HG02763 (cell line): ENCODE results near the gene PMEL.
"Not testable (repeated sequence)": the region's sequence is repeated elsewhere in the genome, so short reads cannot be mapped to it uniquely, and the experiment has no call there.

Source experiments
- ATAC-seq: cut with Tn5 transposase; IDR thresholded peaks from one replicate; pipeline ENCODE4 v1.9.1; 2021; ENCODE audit warnings: mild to moderate bottlenecking, moderate library complexity; ENCODE audit not compliant: unreplicated experiment

Gene PMEL

DNA sequence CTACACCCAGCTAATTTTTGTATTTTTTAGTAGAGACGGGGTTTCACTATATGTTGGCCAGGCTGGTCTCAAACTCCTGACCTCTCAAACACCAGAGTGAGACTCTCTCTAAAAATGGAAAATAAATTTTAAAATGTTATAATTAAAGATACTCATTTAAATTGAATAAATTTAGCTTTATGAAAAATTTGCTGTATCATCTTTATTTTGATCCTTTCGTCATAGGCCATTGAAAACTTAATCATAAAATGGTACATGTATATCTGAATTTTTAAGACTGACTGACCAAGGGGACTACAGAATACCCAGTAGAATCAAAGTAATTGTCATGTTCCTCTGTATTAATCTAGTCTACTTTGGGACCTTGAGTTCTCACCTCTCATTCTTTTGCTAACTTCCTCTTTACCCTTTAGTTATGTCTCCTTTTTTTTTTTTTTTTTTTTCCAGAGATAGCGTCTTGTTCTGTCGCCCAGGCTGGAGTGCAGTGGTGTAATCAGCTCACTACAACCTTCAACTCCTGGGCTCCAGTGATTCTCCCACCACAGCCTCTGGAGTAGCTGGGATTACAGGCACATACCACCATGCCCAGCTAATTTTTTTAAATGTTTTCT lies 17.5 kb upstream of the PMEL start:
- no peak for ATAC-seq

DNA sequence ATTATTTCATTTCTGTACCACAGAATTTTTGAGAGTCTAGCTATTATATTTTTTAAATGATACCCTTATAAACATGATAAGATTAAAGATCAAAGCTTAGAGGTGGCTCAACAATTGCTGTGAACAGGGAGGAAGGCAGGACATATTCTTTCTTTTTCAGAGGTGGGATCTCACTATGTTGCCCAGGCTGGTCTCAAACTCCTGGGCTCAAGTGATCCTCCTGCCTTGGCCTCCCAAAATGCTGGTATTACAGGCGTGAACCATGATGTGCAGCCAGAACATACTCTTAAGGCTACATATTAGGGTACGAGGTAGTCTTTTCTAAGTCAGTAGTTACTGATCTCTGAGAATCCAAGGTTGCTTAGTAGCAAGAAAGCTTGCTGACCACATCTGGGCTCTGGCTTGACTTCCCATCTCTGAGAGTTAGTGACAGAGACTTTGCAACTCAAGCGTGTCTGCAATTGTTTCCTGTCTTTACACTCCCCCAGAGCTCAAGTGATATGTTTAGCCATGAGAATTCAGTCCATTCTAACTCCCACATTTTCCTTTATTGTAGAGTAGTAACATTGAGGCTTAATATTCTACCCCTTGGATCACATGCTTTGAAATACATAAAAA lies 16.6 kb upstream of the PMEL start:
- no peak for ATAC-seq

DNA sequence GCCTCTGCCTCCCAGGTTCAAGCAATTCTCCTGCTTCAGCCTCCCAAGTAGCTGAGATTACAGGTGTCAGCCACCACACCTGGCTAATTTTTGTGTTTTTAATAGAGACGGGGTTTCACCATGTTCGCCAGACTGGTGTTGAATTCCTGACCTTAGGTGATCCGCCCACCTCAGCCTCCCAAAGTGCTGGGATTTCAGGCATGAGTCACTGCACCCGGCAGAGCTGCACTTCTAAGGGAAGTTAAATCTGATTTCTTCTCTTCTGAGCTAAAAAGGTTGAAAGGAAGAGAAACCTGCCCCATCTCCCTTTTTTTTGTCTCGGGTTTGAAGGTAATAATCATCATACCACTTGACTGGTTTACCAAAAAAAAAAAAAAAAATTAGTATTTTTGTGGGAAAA lies 16.0 kb upstream of the PMEL start:
- not testable (repeated sequence) for ATAC-seq

DNA sequence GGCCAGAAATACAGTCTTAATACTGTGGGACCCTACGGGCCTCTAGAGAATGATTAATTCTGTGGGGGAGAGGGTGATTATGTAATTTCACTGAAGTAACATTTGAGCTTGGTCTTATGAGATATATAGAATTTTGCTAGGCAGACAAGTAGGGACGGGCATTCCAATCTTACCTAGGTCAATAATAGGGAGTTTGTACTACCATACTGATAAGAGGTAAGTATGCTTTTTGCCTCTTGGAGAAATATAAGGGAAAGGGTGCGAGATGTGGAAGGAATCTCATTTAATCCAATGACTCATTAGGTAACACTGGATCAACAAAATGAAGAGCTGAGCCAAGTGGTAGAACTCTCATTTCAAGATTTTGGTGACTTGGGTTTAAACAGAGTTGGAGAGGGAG lies 13.2 kb upstream of the PMEL start:
- no peak for ATAC-seq

DNA sequence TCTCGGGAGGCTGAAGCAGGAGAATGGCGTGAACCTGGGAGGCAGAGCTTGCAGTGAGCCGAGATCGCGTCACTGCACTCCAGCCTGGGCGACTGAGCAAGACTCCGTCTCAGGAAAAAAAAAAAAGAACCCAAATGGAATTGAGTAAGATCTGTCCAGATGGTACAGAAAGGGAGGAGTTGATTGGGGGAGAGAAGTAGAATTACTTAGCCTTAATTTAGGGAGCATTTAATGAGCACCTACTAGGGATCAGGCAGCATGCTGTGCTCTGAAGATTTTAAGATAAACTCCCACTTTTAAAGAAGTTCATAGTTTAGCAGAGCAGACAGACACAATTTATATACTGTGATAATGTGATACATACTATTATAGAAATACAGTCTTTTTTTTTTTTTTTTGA lies 12.6 kb upstream of the PMEL start:
- no peak for ATAC-seq

DNA sequence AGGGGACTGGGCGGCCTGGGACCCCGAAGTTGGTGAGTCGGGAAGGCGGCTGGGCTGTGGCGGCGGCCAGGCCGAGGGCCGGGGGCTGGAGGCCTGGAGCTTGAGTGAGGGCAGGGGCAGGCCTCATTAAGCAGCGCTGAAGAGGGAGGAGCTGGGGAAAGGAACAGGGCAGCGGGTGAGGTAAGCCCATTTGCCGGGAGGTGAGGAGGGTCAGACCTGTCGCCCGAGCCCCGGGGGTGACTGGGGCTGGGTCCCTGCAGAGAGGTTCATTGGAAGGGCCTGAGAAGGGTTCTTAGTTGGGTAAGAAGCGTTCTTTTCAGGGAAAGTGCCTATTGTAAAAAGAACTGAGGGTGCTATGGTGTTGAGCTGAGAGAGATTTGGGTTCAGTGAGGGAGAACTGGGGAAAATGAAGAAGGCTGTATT lies 8.5 kb upstream of the PMEL start:
- ATAC-seq: peak; percentile 9

DNA sequence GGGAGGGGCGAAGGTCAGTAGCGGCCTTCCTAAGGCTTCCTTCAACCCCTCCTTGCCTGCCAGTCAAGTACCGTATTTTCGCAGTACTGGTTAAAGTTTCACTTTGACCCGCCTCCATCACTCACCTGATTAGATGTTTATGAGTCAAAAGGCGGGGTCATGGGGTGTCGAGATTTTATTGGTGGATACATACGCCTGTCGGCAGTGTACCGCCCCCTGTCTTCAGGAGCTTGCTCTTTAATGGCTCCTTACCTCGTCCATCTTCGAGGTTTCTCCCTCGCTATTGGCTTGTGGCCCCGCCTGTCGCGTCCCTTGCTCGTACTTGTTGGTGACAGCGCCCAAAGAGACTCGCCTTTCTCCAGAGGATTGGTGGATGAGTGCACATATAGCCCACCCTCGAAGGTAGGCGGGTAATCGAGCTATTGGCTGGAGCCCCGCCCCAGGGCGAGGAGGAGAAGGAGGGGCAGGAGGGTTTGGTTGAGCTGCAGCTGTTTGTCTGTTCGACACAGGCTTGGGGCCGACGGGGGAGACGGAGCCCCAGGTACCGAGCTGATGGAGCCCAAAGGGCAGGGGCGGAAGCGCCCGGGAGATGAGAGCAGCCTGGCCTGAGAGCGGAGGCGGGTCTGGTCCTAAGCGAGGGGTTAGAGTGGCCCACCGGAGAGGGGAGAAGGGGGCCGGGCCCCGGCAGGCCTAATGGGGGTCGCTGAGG lies 7.9 kb upstream of the PMEL start, which contains the start of gene RAB5B:
Gene RAB5B, plus strand, starts transcription at position 480 of the 709 bp plus-strand sequence. CDS start 12,883 bp downstream, outside the sequence.
- ATAC-seq: peak; percentile 88

DNA sequence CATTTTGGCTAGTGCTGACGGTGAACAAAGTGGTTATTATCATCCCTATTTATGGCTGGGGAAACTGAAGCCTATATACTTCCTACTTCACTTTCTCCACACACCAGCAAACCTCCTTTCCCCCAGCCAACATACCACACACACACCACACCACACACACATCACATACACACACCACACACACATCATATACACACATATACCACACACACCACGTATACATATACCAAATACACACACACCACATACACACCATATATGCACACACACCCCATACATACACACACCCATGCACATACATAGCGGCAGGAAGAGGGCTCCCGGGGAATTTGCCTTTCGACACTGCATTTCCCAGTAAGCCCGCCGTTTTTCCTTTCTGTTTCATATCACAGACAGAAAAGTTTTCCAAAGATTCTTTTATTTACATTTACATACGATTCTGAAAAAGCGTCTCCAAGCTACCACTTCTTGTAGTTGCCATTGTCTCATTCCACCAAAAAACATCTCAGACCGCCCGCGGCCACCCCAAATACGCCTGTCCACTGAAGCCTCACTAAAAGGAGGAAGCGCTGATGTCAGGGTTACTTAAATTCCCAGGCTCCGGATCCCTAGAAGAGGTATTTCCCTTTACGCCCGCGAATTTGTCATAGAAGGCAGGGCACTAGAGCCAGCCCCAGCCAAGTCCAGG lies 7.2 kb upstream of the PMEL start:
- ATAC-seq: no peak

DNA sequence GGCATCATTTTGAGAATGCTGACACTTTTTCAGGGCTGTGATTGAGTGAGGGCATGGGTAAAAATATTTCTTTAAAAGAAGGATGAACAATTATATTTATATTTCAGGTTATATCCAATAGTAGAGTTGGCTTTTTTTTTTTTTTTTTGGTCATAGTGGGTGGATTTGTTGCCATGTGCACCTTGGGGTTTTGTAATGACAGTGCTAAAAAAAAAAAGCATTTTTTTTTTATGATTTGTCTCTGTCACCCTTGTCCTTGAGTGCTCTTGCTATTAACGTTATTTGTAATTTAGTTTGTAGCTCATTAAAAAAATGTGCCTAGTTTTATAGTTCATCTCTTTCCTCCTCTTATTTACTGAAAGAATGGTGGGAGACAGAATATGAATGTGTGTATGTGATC lies 6.6 kb upstream of the PMEL start:
- no peak for ATAC-seq

DNA sequence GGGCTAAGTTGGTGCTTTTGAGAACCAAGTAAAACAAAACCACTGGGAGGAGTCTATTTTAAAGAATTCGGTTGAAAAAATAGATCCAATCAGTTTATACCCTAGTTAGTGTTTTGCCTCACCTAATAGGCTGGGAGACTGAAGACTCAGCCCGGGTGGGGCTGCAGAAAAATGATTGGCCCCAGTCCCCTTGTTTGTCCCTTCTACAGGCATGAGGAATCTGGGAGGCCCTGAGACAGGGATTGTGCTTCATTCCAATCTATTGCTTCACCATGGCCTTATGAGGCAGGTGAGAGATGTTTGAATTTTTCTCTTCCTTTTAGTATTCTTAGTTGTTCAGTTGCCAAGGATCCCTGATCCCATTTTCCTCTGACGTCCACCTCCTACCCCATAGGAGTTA lies 6.2 kb upstream of the PMEL start:
- no peak for ATAC-seq

DNA sequence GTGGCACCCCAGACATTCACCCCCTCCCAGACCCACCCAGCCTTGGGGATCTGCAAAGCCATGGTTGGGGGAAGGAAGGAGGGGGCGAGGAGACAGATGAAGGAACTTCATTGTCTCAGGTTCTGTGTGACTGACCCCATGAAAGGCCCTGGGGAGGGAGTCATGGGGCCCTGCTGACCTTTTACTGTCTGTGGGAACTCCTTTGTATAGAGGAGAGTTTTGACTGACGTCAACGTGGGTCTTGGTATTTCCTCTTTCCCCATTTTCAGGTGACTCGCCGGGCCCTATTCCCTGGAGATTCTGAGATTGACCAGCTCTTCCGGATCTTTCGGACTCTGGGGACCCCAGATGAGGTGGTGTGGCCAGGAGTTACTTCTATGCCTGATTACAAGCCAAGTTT lies 4.9 kb upstream of the PMEL start:
- no peak for ATAC-seq

DNA sequence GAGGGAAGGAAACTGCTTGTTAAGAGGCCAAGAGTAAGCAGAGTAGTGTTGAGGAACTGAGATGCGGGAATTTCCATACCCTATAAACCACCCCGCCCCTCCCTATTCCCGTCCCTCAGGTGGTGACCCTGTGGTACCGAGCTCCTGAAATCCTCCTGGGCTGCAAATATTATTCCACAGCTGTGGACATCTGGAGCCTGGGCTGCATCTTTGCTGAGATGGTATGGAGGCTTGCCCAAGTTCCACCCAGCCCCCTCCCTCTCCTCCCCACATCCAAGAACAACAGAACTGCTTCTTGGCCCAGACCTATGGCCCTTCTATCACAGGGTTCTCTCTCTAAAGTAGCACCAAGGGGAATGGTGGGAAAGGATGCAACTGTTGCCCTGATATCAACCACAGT lies 3.5 kb upstream of the PMEL start:
- no peak for ATAC-seq

DNA sequence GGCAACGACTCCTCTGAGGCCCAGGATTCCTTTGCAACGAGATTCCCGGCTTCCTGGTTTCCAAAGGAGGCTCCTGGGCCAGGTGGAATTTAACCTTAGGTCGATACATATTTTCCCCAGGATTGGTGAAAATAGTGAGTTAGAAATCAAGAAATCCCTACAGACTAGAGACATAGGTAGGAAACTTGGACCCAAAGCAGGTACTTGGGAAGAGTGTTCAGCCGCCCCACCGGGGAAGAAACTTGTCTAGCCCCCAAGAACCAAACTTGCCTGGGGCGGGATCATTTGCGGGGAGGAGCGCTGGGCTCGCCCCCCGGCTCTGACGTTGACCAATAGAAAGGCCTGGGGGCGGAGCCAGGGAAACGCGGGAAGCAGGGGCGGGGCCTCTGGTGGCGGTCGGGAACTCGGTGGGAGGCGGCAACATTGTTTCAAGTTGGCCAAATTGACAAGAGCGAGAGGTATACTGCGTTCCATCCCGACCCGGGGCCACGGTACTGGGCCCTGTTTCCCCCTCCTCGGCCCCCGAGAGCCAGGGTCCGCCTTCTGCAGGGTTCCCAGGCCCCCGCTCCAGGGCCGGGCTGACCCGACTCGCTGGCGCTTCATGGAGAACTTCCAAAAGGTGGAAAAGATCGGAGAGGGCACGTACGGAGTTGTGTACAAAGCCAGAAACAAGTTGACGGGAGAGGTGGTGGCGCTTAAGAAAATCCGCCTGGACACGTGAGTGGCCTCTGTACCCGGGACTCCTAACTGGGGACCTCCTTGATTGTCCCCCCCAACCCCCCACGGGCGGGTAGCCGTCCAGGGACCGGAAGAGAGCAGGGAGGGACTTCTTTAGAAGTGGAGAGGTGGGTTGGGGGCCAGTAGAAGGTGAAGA lies 803 bp upstream of the PMEL start, which contains the start of gene CDK2:
Gene CDK2, plus strand, starts transcription at position 423 of the 874 bp plus-strand sequence. Its CDS starts 179 bp downstream, at position 602.
- ATAC-seq: peak; percentile 97

DNA sequence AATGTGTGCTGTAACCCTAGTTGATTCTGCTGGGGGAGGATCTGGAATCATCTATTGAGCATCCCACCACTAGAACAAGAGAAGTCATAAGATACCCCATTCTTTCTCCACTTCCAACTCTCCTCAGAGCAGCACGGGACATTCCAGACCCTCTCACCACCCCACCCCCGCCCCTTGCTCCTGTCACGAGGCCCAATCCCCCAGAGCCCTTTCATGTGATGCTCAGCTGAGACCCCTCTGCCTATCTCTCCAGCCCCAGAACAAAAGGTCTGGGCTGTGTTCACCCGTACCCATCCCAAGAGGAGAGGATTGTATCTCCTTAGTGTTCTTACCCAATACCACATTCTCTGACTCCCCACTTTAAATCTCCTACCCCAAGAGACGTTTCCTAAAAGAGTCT lies 602 bp downstream of the PMEL start:
- ATAC-seq: no peak

DNA sequence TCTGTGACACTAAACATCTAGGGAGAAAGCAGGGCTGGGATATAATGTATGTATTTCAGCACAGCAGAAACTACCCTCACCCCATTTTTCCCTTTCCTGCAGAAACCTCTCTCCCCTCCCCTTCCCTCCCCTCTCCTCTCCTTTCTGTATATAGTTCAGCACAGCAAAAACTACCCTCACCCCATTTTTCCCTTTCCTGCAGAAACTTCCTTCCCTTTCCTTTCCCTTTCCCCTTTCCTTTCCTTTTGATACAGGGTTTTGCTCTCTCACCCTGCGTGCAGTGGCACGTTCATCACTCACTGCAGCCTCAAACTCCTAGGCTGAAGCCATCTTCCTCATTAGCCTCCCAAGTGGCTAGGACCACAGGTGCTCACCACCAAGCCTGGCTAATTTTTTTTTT lies 2.1 kb downstream of the PMEL start:
- no peak for ATAC-seq

DNA sequence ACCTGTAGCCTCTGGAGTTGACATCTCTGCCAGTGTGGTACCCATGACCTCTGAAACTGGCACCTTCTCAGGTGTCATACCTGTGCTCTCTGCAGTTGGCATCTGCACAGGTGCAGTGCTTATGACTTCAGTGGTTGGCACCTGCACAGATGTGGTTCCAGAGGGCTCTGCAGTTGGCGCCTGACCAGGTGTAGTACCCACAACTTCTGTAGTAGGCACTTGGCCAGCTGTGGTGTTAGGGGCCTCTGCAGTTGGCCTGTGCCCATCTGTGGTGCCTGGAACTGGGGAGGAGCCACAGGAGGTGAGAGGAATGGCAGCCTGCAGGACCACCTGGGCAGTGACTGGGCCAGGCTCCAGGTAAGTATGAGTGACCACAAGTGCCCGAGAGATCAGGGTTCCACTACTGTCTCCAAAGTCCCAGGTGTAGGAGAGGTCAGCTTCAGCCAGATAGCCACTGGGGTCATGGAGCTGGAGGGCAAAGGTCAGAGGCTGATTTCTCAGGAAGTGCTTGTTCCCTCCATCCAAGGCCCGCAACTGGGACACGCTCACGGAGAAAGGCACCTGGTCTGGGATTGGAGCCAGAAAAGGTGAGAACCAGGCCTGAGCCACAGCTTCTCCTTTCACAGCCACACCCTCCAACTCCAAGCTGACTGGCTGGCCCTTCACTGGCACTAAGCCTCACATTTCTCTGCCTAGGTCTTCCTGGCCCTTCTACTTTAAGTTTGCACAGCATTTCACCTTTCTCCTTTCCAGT lies 8.6 kb downstream of the PMEL start:
- no peak for ATAC-seq

DNA sequence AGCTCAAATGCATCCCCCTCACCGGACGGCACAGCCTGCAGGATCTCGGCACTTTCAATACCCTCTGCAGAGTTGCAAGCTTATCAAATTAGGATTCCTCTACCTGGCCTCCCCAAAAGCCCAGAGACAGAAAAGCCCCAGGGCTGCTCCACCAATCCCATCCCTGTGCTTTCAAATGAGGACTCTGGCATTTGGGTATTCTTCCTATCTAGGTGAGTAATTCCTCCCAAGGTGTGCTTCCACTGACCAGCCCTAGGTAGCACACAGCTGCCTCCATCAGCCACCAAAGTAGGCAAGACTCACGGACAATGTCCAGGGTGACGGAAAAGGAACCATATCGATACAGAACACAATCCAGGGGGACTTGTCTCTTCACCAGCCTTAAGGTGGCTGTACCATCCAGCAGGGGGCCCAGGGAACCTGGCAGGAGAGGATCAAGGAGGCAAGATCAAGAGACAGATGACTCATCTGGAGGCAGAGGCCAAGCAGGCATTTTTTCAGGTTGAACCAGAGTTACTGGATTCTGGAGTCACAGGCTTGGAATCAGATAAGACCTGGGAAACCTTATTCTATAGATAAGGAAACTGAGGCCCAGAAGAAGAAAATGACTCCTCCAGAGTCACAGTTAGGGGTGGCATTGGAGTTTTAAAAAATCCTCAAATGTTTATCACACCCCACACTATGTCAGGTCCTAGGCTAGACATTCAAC lies 9.9 kb downstream of the PMEL start:
- ATAC-seq: no peak

DNA sequence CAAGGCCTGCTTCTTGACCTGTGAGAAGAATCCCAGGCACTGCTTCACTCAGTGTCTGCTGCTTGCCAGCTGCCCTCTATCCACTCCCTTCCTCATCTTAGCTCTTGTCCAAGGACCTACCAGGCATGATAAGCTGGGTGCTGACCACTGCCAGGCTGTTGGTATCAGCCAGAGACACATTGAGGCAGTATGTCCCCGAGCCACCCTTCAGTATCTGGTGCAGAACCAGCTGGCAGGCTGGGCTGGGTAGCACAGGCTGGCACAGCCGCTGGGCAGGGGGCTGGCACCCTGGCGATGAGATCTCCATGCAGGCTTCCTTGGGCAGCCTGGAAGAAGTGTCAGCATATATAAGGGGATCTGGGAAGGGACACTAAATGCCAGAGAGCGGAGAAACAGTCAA lies 10.5 kb downstream of the PMEL start:
- no peak for ATAC-seq

DNA sequence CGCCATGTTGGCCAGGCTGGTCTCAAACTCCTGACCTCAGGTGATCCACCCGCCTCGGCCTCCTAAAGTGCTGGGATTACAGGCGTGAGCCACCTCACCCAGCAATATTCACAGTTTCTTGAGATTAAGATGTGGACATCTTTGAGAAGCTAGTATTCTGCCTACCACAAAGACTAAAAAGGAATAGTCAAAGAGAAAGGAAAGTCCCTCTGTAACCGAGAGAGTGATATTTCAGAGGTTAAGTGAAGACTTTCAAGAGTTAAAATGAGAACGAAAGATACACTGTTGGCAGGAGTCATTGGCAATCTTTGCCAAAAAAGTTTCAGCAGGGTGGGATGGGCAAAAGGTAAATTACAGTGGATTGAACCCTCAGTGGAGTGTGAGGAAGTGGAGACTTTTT lies 19.3 kb downstream of the PMEL start:
- ATAC-seq: no peak
